Measurements from ENCODE around the gene HMBS.

DNA sequence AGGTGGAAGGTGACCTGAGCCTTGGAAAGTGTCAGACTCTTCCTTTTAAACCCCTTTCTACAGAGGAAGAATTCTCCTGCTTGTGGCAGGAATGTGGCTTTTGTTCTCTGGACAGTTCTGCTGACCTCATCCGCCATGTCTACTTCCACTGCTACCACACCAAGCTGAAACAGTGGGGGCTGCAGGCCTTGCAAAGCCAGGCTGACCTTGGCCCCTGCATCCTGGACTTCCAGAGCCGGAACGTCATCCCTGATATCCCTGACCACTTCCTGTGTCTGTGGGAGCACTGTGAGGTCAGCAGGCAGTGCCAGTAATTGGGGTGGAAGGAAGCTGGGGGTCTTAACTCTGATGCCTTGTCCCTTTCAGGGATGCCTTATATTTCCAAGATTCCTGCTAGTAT, 46.0 kb downstream of the HMBS start:
- TF ChIP-seq, protein P1, sequence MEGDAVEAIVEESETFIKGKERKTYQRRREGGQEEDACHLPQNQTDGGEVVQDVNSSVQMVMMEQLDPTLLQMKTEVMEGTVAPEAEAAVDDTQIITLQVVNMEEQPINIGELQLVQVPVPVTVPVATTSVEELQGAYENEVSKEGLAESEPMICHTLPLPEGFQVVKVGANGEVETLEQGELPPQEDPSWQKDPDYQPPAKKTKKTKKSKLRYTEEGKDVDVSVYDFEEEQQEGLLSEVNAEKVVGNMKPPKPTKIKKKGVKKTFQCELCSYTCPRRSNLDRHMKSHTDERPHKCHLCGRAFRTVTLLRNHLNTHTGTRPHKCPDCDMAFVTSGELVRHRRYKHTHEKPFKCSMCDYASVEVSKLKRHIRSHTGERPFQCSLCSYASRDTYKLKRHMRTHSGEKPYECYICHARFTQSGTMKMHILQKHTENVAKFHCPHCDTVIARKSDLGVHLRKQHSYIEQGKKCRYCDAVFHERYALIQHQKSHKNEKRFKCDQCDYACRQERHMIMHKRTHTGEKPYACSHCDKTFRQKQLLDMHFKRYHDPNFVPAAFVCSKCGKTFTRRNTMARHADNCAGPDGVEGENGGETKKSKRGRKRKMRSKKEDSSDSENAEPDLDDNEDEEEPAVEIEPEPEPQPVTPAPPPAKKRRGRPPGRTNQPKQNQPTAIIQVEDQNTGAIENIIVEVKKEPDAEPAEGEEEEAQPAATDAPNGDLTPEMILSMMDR (IDR thresholded peaks at IDR 0.05): no peak
- no peak for TF ChIP-seq POLR2A (IDR thresholded peaks at IDR 0.05)

Measured in prostate gland (tissue), 2 donors.